ENCODE results near the gene ZRSR2. TPM values are rescaled to one million over a fixed set of nuclear protein-coding genes. Genes with fewer than 3 reads are reported as not detected.

ZRSR2 gene
- total RNA-seq, 1 donor from 2014 or later, result 20.3 TPM

DNA sequence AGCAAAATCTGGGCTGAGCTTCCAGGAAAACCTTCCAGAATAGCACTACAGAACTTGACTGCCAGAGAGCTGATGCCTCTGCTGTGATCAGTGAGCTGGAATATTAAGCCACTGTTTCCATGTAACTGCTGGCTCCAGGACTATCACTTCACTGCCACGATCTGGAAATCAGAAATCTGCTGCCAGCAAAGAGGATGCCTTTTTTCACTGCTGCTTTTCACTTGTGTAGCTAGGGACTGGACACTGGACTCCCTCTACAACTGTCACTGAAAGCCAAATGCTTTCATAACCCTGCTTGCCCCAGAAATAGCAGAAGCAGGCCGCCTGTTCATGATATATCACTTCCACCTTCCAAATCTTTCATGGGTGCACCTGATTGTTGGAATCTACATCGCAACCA, 73.7 kb downstream of the ZRSR2 start:
- H3K27ac Mint-ChIP-seq, result no peak overlapping the region
- peaks cover 4% of the 10 kb centered on the region for H3K27me3 Mint-ChIP-seq (ENCODE audit: low read depth)
- DNase-seq (ENCODE audit: low spot score), result no peak
- no peaks in the 10 kb centered on the region for H3K9me3 Mint-ChIP-seq
- H3K4me3 Mint-ChIP-seq (ENCODE audit: low read depth), result no peak overlapping the region
- no peaks in the 10 kb centered on the region for H3K36me3 Mint-ChIP-seq (ENCODE audit: low read depth)
- peaks cover 3% of the 10 kb centered on the region for H3K4me1 Mint-ChIP-seq (ENCODE audit: low read depth)
- intact Hi-C loops (cut with micrococcal nuclease), result no loop called here

GRCh38 chrX:15864629-15865028, 74.3 kb downstream of the ZRSR2 start:
- Mint-ChIP-seq H3K27ac (no peak overlapping the region), H3K36me3 (ENCODE audit: low read depth) (no peaks in the 10 kb centered on the region), H3K4me3 (ENCODE audit: low read depth) (no peak overlapping the region), H3K4me1 (ENCODE audit: low read depth) (peaks cover 3% of the 10 kb centered on the region), H3K9me3 (no peaks in the 10 kb centered on the region), H3K27me3 (ENCODE audit: low read depth) (peaks cover 4% of the 10 kb centered on the region)
- intact Hi-C loops (cut with micrococcal nuclease), result no loop called here
- no peak for DNase-seq (ENCODE audit: low spot score)

DNA sequence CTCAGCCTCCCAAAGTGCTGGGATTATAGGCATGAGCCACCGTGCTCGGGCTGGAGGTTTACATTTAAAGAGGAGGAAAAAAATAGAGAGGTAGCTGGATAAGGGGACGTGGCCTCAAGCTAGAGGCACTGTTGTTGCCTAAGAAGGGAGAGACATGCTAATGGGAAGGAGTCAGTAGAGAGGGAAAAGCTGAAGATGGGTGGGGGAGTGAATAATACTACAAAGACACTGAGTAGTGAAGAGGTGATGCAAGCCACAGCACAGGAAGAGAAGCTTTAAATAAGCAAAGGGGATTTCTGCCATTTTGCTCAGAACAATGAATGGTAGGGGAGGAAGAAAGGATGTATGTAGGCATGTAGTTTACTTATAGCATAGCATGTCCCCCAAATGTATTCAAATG, 75.9 kb downstream of the ZRSR2 start:
- Mint-ChIP-seq H3K27ac (no peak overlapping the region), H3K36me3 (ENCODE audit: low read depth) (no peaks in the 10 kb centered on the region), H3K4me1 (ENCODE audit: low read depth) (peaks cover 3% of the 10 kb centered on the region), H3K9me3 (no peaks in the 10 kb centered on the region), H3K27me3 (ENCODE audit: low read depth) (peaks cover 9% of the 10 kb centered on the region), H3K4me3 (ENCODE audit: low read depth) (no peak overlapping the region)
- intact Hi-C loops (cut with micrococcal nuclease), result no loop called here
- DNase-seq (ENCODE audit: low spot score), result no peak

GRCh38 chrX:15869695-15870094, 79.4 kb downstream of the ZRSR2 start:
- Mint-ChIP-seq H3K4me3 (ENCODE audit: low read depth) (no peak overlapping the region), H3K4me1 (ENCODE audit: low read depth) (peaks cover 3% of the 10 kb centered on the region), H3K27ac (no peak overlapping the region), H3K27me3 (ENCODE audit: low read depth) (peaks cover 5% of the 10 kb centered on the region), H3K9me3 (no peaks in the 10 kb centered on the region), H3K36me3 (ENCODE audit: low read depth) (no peaks in the 10 kb centered on the region)
- intact Hi-C loops (cut with micrococcal nuclease), result no loop called here
- no peak for DNase-seq (ENCODE audit: low spot score)

GRCh38 chrX:15870310-15870709, 80.0 kb downstream of the ZRSR2 start:
- Mint-ChIP-seq H3K9me3 (no peaks in the 10 kb centered on the region), H3K4me1 (ENCODE audit: low read depth) (peaks cover 3% of the 10 kb centered on the region), H3K36me3 (ENCODE audit: low read depth) (no peaks in the 10 kb centered on the region), H3K27me3 (ENCODE audit: low read depth) (peaks cover 5% of the 10 kb centered on the region), H3K4me3 (ENCODE audit: low read depth) (no peak overlapping the region), H3K27ac (no peak overlapping the region)
- intact Hi-C loops (cut with micrococcal nuclease), result no loop called here
- no peak for DNase-seq (ENCODE audit: low spot score)

Other genes with a start within 250 kb of the ZRSR2 start
- not detected in 2 replicates for gene ACE2, start 189.5 kb upstream of the ZRSR2 start, total RNA-seq
- gene CLTRN, start 125.7 kb upstream of the ZRSR2 start, total RNA-seq, result 0.23 and 0.25 TPM in 2 replicates
- 5.2 and 8.0 TPM in 2 replicates for gene CA5B, start 52.2 kb upstream of the ZRSR2 start, total RNA-seq
- gene AP1S2, start 64.3 kb downstream of the ZRSR2 start, total RNA-seq, result 33.8 and 35.5 TPM in 2 replicates

Measured in activated T-helper 2 cell treated with anti-CD3 and anti-CD28 coated beads, Interferon-gamma antibody, Interleukin-2, Interleukin-4, amounts not matched to agents 10 μg/mL and 5 μg/mL and 100 μg/mL, durations not matched to agents 14 hours and 24 hours and 36 hours (primary cell).